Aorta (tissue), 5 donors: ENCODE measurements around the gene CCDC85C. TPM values are rescaled to one million over a fixed set of nuclear protein-coding genes. Genes with fewer than 3 reads are reported as not detected.

Experiments used
- ATAC-seq: fragments of 200-7000 bp; cut with Tn5 transposase; one replicate; pipeline ENCODE4 v1.9.1; 2022; ENCODE audit warnings: moderate library complexity; ENCODE audit not compliant: low FRiP score
- DNase-seq, 2 donors: peaks; one replicate each; pipeline ENCODE4 v3.0.0-alpha.2; 2020
- H3K27ac ChIP-seq, 2 donors: one replicate each; pipeline ENCODE4 v1.5.1; 2013; ENCODE audit warnings: low read length in 2 of 2, mild to moderate bottlenecking in 2 of 2, moderate library complexity in 2 of 2, control low read depth in 1 of 2, inconsistent platforms in 1 of 2, low read depth in 1 of 2
- H3K27me3 ChIP-seq, 2 donors: one replicate each; pipeline ENCODE4 v1.6.1; 2013; ENCODE audit warnings: control low read depth in 1 of 2, low read length in 1 of 2, mild to moderate bottlenecking in 1 of 2, moderate library complexity in 1 of 2; ENCODE audit not compliant: insufficient read depth in 2 of 2, control insufficient read depth in 1 of 2
- H3K36me3 ChIP-seq, 2 donors: one replicate each; pipeline ENCODE4 v1.6.1; 2013; ENCODE audit warnings: control low read depth in 1 of 2, low read length in 1 of 2, mild to moderate bottlenecking in 1 of 2; ENCODE audit not compliant: insufficient read depth in 2 of 2, control insufficient read depth in 1 of 2
- H3K4me1 ChIP-seq, 2 donors: one replicate each; pipeline ENCODE4 v1.6.1; 2013; ENCODE audit warnings: low read length in 2 of 2, control low read depth in 1 of 2, mild to moderate bottlenecking in 1 of 2, moderate library complexity in 1 of 2; ENCODE audit not compliant: insufficient read depth in 2 of 2, control insufficient read depth in 1 of 2
- H3K4me3 ChIP-seq, 2 donors: one replicate each; pipeline ENCODE4 v1.5.1; 2013; ENCODE audit warnings: low read length in 2 of 2, control low read depth in 1 of 2, mild to moderate bottlenecking in 1 of 2
- H3K9me3 ChIP-seq: one replicate; pipeline ENCODE4 v1.6.1; 2013; ENCODE audit warnings: mild to moderate bottlenecking, low read length; ENCODE audit not compliant: control insufficient read depth
- WGBS, 2 donors: extraction: QIAGEN DNeasy Blood & Tissue Kit; methylation state at CpG; one replicate each; pipeline ENCODE4 v1.1.7; 2013; 5-methylcytosine and 5-hydroxymethylcytosine counted together
- intact Hi-C, 2 donors: fragments of 100-400 bp; cut with DNase I; formaldehyde crosslinking; loops; one replicate each; pipeline versions ENCODE4 v1.14.2 to v1.15.0; 2022
- polyA plus RNA-seq, 2 donors: library from polyadenylated mRNA; stranded (reverse); fragments of 200-250 nt; gene quantifications; one replicate each; pipeline ENCODE4 v1.2.3, GENCODE V29; 2013
- total RNA-seq, 2 donors: library from RNA; stranded (reverse); fragmentation: NEBNext Ultra II Directional; extraction: Animal tissue kit (Norgen Biotek cat#: 25700); gene quantifications; one replicate each; pipeline ENCODE4 v1.2.1, GENCODE V29; 2021
- donor health status: healthy with polysubstance abuse.
- donor health status: Bipolar disorder and iron deficiency.
- donor health status: DM: no; HTN: no; CAD: no.
- donor health status: DM: no; HTN: no; CAD: no.
- donor health status: DM: yes; HTN: yes; CAD: no.

CCDC85C gene
- total and polyA plus RNA-seq, 4 donors = 1.2 to 8.1 (median 7.0) TPM

- H3K4me1 ChIP-seq = no peaks in the 10 kb centered on the region
- H3K4me3 ChIP-seq = no peak overlapping the region
- 89 to 92% methylated on average over 16 of the region's 16 CpGs for WGBS, 2 donors
- peaks cover 0 to 6% of the 10 kb centered on the region in 2 donors for H3K36me3 ChIP-seq
- no peak overlapping the region for H3K27ac ChIP-seq
- DNase-seq (peak in 1 of 2 donors; percentile 66), ATAC-seq (no peak)
- no peaks in the 10 kb centered on the region for H3K27me3 ChIP-seq
- no peaks in the 10 kb centered on the region for H3K9me3 ChIP-seq
- intact Hi-C loops = no loop called here
These were observed 91.3 kb downstream of the CCDC85C start for GRCh38 chr14:99512571-99513182.

GRCh38 chr14:99512110-99512449 lies 91.9 kb downstream of the CCDC85C start:
- no peak for ATAC-seq
- H3K27ac ChIP-seq = no peak overlapping the region

GRCh38 chr14:99511421-99512109 lies 92.4 kb downstream of the CCDC85C start:
- H3K9me3 ChIP-seq = no peaks in the 10 kb centered on the region
- H3K4me3 ChIP-seq = no peak overlapping the region
- intact Hi-C loops = no loop called here
- WGBS, 2 donors = 57 to 66% methylated on average over 12 of the region's 12 CpGs
- DNase-seq = peak in 1 of 2 donors; percentile 72
- H3K27ac ChIP-seq = no peak overlapping the region
- peaks cover 0 to 9% of the 10 kb centered on the region in 2 donors for H3K36me3 ChIP-seq
- no peaks in the 10 kb centered on the region for H3K4me1 ChIP-seq
- no peaks in the 10 kb centered on the region for H3K27me3 ChIP-seq
- ATAC-seq = no peak

More at GRCh38 chr14:99512110-99512449, 91.9 kb downstream of the CCDC85C start:
- H3K27me3 ChIP-seq = no peaks in the 10 kb centered on the region
- no peaks in the 10 kb centered on the region for H3K4me1 ChIP-seq
- intact Hi-C loops = no loop called here
- no peak overlapping the region for H3K4me3 ChIP-seq
- H3K9me3 ChIP-seq = no peaks in the 10 kb centered on the region
- 63 to 66% methylated on average over 10 of the region's 10 CpGs for WGBS, 2 donors
- peaks cover 0 to 7% of the 10 kb centered on the region in 2 donors for H3K36me3 ChIP-seq
- DNase-seq = no peak

- H3K4me1 ChIP-seq = no peaks in the 10 kb centered on the region
- intact Hi-C loops = no loop called here
- 55 to 65% methylated on average over 11 to 15 of the region's 15 CpGs for whole genome bisulfite sequencing, 2 donors
- H3K36me3 ChIP-seq = peaks cover 0 to 14% of the 10 kb centered on the region in 2 donors
- no peaks in the 10 kb centered on the region for H3K27me3 ChIP-seq
- no peak for DNase-seq
- ATAC-seq = no peak
- no peaks in the 10 kb centered on the region for H3K9me3 ChIP-seq
- H3K4me3 ChIP-seq = no peak overlapping the region
- H3K27ac ChIP-seq = no peak overlapping the region
These were observed 93.4 kb downstream of the CCDC85C start for GRCh38 chr14:99510556-99511139.

- ATAC-seq = no peak
- intact Hi-C loops = no loop called here
- Histone ChIP-seq H3K36me3 (peaks cover 0 to 16% of the 10 kb centered on the region in 2 donors), H3K9me3 (no peaks in the 10 kb centered on the region), H3K27ac (no peak overlapping the region), H3K4me1 (no peaks in the 10 kb centered on the region), H3K4me3 (no peak overlapping the region), H3K27me3 (no peaks in the 10 kb centered on the region)
- WGBS, 2 donors = 86 to 92% methylated on average over 25 to 27 of the region's 27 CpGs
- peak in 1 of 2 donors; percentile 73 for DNase-seq
These were observed 94.0 kb downstream of the CCDC85C start for GRCh38 chr14:99509871-99510555.

- Histone ChIP-seq H3K4me3 (no peak overlapping the region), H3K36me3 (peaks cover 0 to 18% of the 10 kb centered on the region in 2 donors), H3K27me3 (no peaks in the 10 kb centered on the region), H3K4me1 (no peaks in the 10 kb centered on the region), H3K9me3 (no peaks in the 10 kb centered on the region), H3K27ac (no peak overlapping the region)
- DNase-seq (no peak), ATAC-seq (no peak)
- intact Hi-C loops = no loop called here
- 79% methylated on average over 23 of the region's 23 CpGs for WGBS, 2 donors
These were observed 94.9 kb downstream of the CCDC85C start for GRCh38 chr14:99508896-99509629.

GRCh38 chr14:99507860-99508640 lies 96.0 kb downstream of the CCDC85C start:
- DNase-seq (no peak), ATAC-seq (no peak)
- intact Hi-C loops = no loop called here
- Histone ChIP-seq H3K36me3 (peaks cover 0 to 21% of the 10 kb centered on the region in 2 donors), H3K27me3 (no peaks in the 10 kb centered on the region), H3K9me3 (no peaks in the 10 kb centered on the region), H3K4me3 (no peak overlapping the region), H3K27ac (no peak overlapping the region), H3K4me1 (no peaks in the 10 kb centered on the region)
- WGBS, 2 donors = 91 to 94% methylated on average over 13 of the region's 13 CpGs

GRCh38 chr14:99506276-99506675 lies 97.7 kb downstream of the CCDC85C start:
- Histone ChIP-seq H3K4me3 (no peak overlapping the region), H3K4me1 (no peaks in the 10 kb centered on the region), H3K27ac (no peak overlapping the region), H3K36me3 (peaks cover 3 to 28% of the 10 kb centered on the region in 2 donors), H3K9me3 (no peaks in the 10 kb centered on the region), H3K27me3 (no peaks in the 10 kb centered on the region)
- 81 to 86% methylated on average over 6 of the region's 6 CpGs for WGBS, 2 donors
- no peak for DNase-seq
- intact Hi-C loops = no loop called here
- ATAC-seq = no peak
